ENCODE data around the gene SPIN1. TPM values are rescaled to one million over a fixed set of nuclear protein-coding genes. Genes with fewer than 3 reads are reported as not detected.

SPIN1 gene
- total and polyA plus RNA-seq, 2 experiments from 2014 or later: 49.0 to 158 TPM

GRCh38 chr9:88418715-88419540 lies 30.7 kb downstream of the SPIN1 start:
- Mint-ChIP-seq H3K9me3 (peaks cover 67% of the 10 kb centered on the region), H3K4me3 (no peak overlapping the region), H3K4me1 (peaks cover 23% of the 10 kb centered on the region), H3K27me3 (ENCODE audit: insufficient read depth, low read depth, poor library complexity) (peaks cover 10% of the 10 kb centered on the region), H3K27ac (peak overlapping the region; percentile 7; the same call in 1 of the 2 replicates), H3K36me3 (ENCODE audit: low read depth) (peaks cover 15% of the 10 kb centered on the region)
- peaks cover 33% of the 10 kb centered on the region for H3K4me1 ChIP-seq (ENCODE audit: insufficient read depth)
- peak overlapping the region; percentile 86 for H3K27ac ChIP-seq (ENCODE audit: low read depth)
- TF ChIP-seq REST (IDR thresholded peaks at IDR 0.05; ENCODE audit: unreplicated experiment) (no peak), ZNF331 (CRISPR knock-in tag; IDR thresholded peaks at IDR 0.05; ENCODE audit: low read depth) (no peak), ZNF462 (CRISPR knock-in tag; IDR thresholded peaks at IDR 0.05) (no peak), EZH2 (IDR thresholded peaks at IDR 0.05; ENCODE audit: low read depth, unreplicated experiment) (no peak), NANOG (IDR thresholded peaks at IDR 0.05; ENCODE audit: borderline replicate concordance) (no peak), STAT1 (IDR thresholded peaks at IDR 0.05; ENCODE audit: unreplicated experiment) (no peak), ETS1 (IDR thresholded peaks at IDR 0.05) (no peak), CREB1 (CRISPR knock-in tag; IDR thresholded peaks at IDR 0.05; ENCODE audit: low read depth) (no peak), ZNF114 (CRISPR knock-in tag; IDR thresholded peaks at IDR 0.05) (no peak), EZH2phosphoT487 (IDR thresholded peaks at IDR 0.05; ENCODE audit: unreplicated experiment) (no peak), JUNB (IDR thresholded peaks at IDR 0.05; ENCODE audit: unreplicated experiment) (no peak)
- H2AFZ ChIP-seq: no peak overlapping the region
- H3F3A ChIP-seq (replicated peaks; ENCODE audit: low read depth): no peaks in the 10 kb centered on the region; the same call in 1 of the 2 replicates
- no peaks in the 10 kb centered on the region for H3K27me3 ChIP-seq (ENCODE audit: insufficient read depth)
- no peak for ATAC-seq
- peaks cover 18% of the 10 kb centered on the region for H3K36me3 ChIP-seq (ENCODE audit: insufficient read depth)
- peaks cover 96% of the 10 kb centered on the region for H3K79me2 ChIP-seq (replicated peaks; ENCODE audit: insufficient read depth)
- peak overlapping the region; percentile 25; the same call in 1 of the 2 replicates for H3K4me3 ChIP-seq
- no peak overlapping the region; the same call in 1 of the 2 replicates for H3K4me2 ChIP-seq
- peaks cover 1% of the 10 kb centered on the region; the same call in 1 of the 2 replicates for H4K20me1 ChIP-seq (replicated peaks; ENCODE audit: insufficient read depth)
- H3K9me2 ChIP-seq (ENCODE audit: insufficient read depth): no peaks in the 10 kb centered on the region
- no peak for DNase-seq (ENCODE audit: low spot score)
